Smooth muscle cell (in vitro differentiated cells): Measurements from ENCODE around the gene SND1. TPM values are rescaled to one million over a fixed set of nuclear protein-coding genes. Genes with fewer than 3 reads are reported as not detected.

Experiments used
- DNase-seq: peaks from one replicate; lab custom pipeline; 2025; ENCODE audit not compliant: unreplicated experiment; lab: John Stamatoyannopoulos, UW
- H2AFZ ChIP-seq: fragments of 200-600 bp; sonication (generic); 2 replicates; pipeline ENCODE4 v1.6.0; 2016; ENCODE audit warnings: antibody characterized with exemption, low read depth, mild to moderate bottlenecking
- H3F3A ChIP-seq: fragments of 200-600 bp; sonication (generic); 2 replicates; pipeline ENCODE4 v1.6.0; 2017; ENCODE audit warnings: antibody characterized with exemption, low read depth
- H3K27ac ChIP-seq: fragments of 200-600 bp; sonication (generic); 2 replicates; pipeline ENCODE4 v1.5.1; 2016; ENCODE audit warnings: low read depth, mild to moderate bottlenecking
- H3K27me3 ChIP-seq: fragments of 200-600 bp; sonication (generic); 2 replicates; pipeline ENCODE4 v1.6.1; 2016; ENCODE audit warnings: low read depth, mild to moderate bottlenecking
- H3K36me3 ChIP-seq: fragments of 200-600 bp; sonication (generic); 2 replicates; pipeline ENCODE4 v1.5.1; 2016; ENCODE audit warnings: low read depth
- H3K4me1 ChIP-seq: fragments of 200-600 bp; sonication (generic); 2 replicates; pipeline ENCODE4 v1.5.1; 2016; ENCODE audit warnings: low read depth
- H3K4me2 ChIP-seq: fragments of 200-600 bp; sonication (generic); 2 replicates; pipeline ENCODE4 v1.6.0; 2016; ENCODE audit warnings: mild to moderate bottlenecking
- H3K4me3 ChIP-seq: fragments of 200-600 bp; sonication (generic); 2 replicates; pipeline ENCODE4 v1.5.1; 2016; ENCODE audit warnings: mild to moderate bottlenecking
- H3K79me2 ChIP-seq: fragments of 200-600 bp; sonication (generic); 2 replicates; pipeline ENCODE4 v1.6.0; 2016; ENCODE audit warnings: low read depth, mild to moderate bottlenecking
- H3K9ac ChIP-seq: fragments of 200-600 bp; sonication (generic); 2 replicates; pipeline ENCODE4 v1.6.0; 2016; ENCODE audit warnings: low read depth
- H3K9me3 ChIP-seq: fragments of 200-600 bp; sonication (generic); replicated peaks from 2 replicates; pipeline ENCODE4 v1.5.1; 2016; ENCODE audit warnings: low read depth
- H4K20me1 ChIP-seq: fragments of 200-600 bp; sonication (generic); 2 replicates; pipeline ENCODE4 v1.6.0; 2016; ENCODE audit warnings: low read depth
- CTCF ChIP-seq: fragments of 200-600 bp; sonication (generic); IDR thresholded peaks from 2 replicates; pipeline ENCODE4 v1.5.1; 2017; ENCODE audit warnings: borderline replicate concordance, mild to moderate bottlenecking, antibody characterized with exemption; ENCODE audit not compliant: insufficient read depth, poor library complexity, severe bottlenecking
- WGBS: methylation state at CpG from one replicate; pipeline ENCODE4 v1.1.7; 2016; ENCODE audit warnings: low lambda C conversion rate; 5-methylcytosine and 5-hydroxymethylcytosine counted together
- polyA plus RNA-seq: library from polyadenylated mRNA; unstranded; fragments of >200 nt; fragmentation: Nextera tagmentation; extraction: Ambion mirVana; gene quantifications from 2 replicates; pipeline ENCODE4 v1.2.1, GENCODE V29; 2016
- total RNA-seq: library from RNA; depleted of rRNA; stranded (reverse); fragments of >200 nt; gene quantifications from 2 replicates; pipeline ENCODE4 v1.2.3, GENCODE V29; 2014

Gene SND1
- total and polyA plus RNA-seq, 2 experiments from 2014 or later: 129 to 136 TPM

- no peak for DNase-seq
- peak overlapping the region; percentile 95 for H3K9ac ChIP-seq
- H3K79me2 ChIP-seq: peaks cover 39% of the 10 kb centered on the region
- no peaks in the 10 kb centered on the region for H3K36me3 ChIP-seq
- H3K4me1 ChIP-seq: peaks cover 33% of the 10 kb centered on the region
- H3K4me3 ChIP-seq: peak overlapping the region; percentile 54
- peak overlapping the region; percentile 83 for H3K4me2 ChIP-seq
- 41% methylated on average over 29 of the region's 29 CpGs for WGBS
- H3K27me3 ChIP-seq: no peaks in the 10 kb centered on the region
- no peaks in the 10 kb centered on the region for H3F3A ChIP-seq
- no peaks in the 10 kb centered on the region for H3K9me3 ChIP-seq
- no peak for TF ChIP-seq CTCF
- H3K27ac ChIP-seq: peak overlapping the region; percentile 97
- peaks cover 33% of the 10 kb centered on the region for H4K20me1 ChIP-seq
- peak overlapping the region; percentile 94 for H2AFZ ChIP-seq
Measured at GRCh38 chr7:127650847-127651555, 993 bp upstream of the SND1 start.

DNA sequence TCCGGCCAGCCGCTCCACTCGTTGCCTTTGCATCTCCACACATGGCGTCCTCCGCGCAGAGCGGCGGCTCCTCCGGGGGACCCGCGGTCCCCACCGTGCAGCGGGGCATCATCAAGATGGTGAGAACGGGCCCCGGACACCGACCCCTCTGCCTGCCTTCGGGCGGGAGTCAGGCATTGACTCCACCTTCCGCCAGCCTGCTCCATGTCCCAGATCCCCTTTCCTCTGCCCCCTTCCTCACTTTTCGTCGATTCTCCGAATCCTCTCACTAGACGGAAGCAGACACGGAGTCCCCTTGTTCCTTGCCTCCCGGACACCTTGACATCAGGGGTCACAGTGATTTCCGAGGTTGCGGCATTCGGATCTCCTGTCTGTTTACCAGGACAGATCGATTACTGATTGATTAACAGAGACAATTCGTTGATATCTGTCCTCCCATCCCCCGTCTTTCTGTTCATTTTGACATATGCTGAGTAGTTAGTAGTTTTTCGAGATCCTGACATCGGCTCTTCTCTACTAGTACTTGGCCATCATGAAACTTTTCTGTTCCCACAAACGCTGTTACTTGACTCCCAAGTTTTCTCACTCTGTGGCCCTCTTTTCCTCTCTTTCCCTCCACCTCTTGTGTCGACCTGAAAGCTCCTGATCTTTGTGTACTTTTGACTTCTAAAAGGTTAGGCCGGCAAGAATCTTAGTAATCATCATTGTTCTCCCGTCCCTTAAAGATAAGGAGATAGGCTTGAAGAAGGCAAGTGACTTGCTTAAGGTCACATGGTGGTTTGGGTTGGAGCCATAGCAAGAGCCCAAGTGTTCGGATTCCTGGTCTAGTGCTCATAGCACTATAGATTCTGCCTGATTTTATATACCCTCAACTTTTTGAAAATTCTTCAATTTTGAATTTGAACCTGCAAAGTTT lies 597 bp downstream of the SND1 start:
- WGBS: 2% methylated on average over 38 of the region's 38 CpGs
- DNase-seq: no peak
- Histone ChIP-seq H3K27ac (peak overlapping the region; percentile 71), H3K9ac (peak overlapping the region; percentile 88), H3K4me1 (peaks cover 33% of the 10 kb centered on the region), H3K79me2 (peaks cover 55% of the 10 kb centered on the region), H3K4me2 (peak overlapping the region; percentile 88), H3K9me3 (no peaks in the 10 kb centered on the region), H3K27me3 (no peaks in the 10 kb centered on the region), H3F3A (no peaks in the 10 kb centered on the region), H2AFZ (no peak overlapping the region), H3K4me3 (peak overlapping the region; percentile 81), H3K36me3 (no peaks in the 10 kb centered on the region), H4K20me1 (peaks cover 49% of the 10 kb centered on the region)
- no peak for TF ChIP-seq CTCF

DNA sequence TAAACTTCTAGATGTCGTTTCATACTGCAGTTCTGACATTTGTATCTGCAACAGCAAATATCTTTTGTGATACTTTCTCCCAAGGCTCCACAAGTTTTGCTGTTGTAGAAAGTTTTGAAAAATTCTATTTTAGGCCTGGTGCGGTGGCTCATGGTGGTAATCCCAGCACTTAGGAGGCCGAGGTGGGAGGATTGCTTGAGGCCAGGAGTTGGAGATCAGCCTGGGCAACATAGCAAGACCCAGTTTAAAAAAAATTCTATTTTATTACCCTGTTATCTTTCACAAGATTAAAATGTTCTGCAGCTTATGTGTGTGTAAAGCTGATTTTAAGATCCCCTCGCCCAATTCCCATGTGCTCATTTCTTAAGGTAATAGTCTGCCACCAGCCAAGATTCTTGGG lies 1.4 kb downstream of the SND1 start:
- Histone ChIP-seq H3K4me2 (peak overlapping the region; percentile 88), H3K27me3 (no peaks in the 10 kb centered on the region), H3K9ac (no peak overlapping the region), H3K27ac (peak overlapping the region; percentile 22), H3K9me3 (no peaks in the 10 kb centered on the region), H4K20me1 (peaks cover 57% of the 10 kb centered on the region), H3F3A (no peaks in the 10 kb centered on the region), H3K36me3 (no peaks in the 10 kb centered on the region), H3K4me1 (peaks cover 33% of the 10 kb centered on the region), H3K79me2 (peaks cover 63% of the 10 kb centered on the region), H2AFZ (no peak overlapping the region), H3K4me3 (peak overlapping the region; percentile 81)
- DNase-seq: no peak
- TF ChIP-seq CTCF: no peak
- WGBS: 77% methylated on average over 4 of the region's 4 CpGs
